ENCODE data around the gene CACNA1G.

Gene CACNA1G

DNA sequence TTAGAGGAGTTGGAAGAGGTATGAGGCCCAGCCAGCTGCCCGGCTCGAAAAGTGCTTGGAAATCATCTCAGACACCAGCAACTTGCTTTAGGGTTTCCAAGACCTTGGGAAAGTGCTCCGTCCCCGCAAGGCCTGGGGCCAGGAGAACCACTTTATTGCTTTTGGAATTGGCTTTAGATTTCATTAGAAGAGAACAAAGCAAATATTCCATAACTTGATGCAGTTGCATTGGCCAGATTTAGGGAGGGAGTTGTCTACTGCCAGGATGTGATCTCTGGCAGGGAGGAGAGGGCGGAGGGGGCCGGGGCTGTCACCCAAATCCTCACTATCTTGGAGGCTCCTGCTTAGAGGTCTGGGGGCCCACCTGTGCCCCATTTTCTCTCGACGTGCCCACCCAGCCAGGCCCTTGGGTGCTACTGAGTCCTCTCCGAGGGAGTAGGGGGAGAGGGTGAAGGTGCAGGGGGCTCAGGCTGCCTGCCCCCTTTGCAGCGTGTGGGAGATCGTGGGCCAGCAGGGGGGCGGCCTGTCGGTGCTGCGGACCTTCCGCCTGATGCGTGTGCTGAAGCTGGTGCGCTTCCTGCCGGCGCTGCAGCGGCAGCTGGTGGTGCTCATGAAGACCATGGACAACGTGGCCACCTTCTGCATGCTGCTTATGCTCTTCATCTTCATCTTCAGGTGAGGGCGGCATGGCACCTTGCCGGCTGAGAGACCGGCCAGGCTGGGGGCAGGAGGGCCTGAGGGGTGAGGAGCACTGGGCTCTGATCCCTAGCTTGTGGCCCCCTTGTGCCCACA, 30.6 kb downstream of the CACNA1G start:
- FAIRE-seq: no peak

DNA sequence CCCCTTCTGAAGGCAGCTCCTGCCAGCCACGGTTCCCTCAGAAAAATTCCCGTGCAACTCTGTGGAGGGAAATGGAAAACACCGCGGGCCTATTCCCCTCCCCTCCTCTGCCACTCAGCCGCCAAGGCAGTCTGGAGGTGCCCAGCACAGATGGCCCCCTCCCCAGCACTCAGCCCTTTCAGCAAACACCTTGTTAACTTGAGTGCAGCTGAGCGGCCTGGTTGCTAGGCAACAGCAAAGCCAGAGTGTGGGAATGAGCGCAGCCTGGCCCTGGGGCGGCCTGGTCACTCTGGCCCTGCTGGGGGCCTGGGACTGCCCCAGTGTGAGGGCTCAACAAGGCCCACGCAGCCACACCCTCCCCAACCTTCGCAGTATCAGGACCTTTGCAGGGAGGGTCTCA, 32.8 kb downstream of the CACNA1G start:
- no peak for FAIRE-seq

DNA sequence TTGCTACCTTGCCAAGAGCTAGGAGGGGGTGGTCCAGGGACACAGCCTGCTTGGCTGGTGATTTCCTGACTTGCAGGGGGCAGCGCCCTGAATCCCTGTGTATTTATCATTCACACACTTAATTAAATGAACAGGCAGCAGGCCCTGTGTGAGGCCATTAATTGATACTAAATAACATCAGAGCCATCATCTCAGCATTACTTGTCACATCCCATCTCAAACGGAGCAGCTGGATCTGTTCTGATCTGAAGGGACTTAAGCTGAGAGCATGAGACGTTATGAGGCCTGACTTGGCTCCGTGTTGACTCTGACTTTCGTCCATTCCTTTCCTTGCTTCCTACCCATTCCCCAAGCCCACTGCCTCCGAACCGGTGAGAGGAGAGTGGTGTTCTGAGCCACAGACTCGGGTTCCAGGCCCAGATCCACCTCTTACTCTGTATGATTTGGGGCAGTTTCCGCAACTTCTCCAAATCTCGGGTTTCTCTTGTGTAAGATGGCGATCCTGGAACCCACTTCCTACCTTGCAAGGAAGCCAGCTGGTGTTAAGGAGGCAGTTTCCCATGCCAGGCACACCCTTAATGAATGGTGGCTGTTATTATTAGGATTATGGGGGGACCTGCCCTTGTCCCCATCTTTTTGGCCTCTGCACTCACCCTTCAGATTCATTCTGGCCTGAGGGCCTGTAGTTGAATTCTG, 33.8 kb downstream of the CACNA1G start:
- FAIRE-seq: no peak

DNA sequence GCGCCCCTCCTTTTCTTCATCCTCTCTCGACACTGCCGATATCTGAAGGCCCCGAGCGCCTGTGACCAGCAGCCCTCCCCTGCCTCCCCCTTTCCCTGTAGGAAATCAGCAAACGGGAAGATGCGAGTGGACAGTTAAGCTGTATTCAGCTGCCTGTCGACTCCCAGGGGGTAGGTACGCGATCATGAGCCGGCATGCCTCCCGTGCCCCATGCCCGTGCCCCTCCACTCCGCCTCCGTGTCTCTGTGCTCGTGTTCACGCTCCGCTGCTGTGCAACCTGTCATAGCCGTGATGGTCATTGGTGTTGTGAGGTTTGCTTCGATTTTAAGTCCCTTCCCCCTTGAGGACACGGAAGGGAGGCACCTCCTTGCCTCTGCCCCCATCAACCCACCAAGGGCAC, 34.4 kb downstream of the CACNA1G start:
- no peak for FAIRE-seq

DNA sequence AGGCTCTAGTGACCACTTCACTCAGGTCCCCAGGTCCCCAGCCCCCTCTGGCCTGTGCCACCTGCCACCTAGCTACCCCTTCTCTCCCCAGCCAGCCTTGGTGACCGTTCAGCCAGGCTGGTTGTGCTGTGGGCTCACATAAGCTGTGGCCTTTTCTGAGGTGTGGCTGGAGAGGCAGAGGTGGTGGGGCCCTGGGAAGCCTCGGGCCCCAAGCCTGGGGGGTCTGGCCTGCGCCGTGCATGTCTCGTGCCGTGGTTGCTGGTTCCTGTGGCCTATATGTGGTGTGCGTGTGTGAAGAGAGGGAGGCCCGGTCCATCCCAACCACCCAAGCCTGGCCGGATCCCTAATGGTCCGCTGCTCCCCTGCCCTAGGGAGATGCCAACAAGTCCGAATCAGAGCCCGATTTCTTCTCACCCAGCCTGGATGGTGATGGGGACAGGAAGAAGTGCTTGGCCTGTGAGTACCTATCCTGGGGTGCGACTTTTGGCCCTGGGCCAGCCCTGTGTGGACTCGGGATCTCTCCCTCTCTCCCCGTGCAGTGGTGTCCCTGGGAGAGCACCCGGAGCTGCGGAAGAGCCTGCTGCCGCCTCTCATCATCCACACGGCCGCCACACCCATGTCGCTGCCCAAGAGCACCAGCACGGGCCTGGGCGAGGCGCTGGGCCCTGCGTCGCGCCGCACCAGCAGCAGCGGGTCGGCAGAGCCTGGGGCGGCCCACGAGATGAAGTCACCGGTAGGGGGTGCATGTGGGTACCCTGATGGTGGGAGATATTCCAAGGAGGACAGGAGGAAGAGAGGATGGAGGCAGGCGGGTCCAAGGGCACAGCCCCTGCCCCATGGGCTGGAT, 35.9 kb downstream of the CACNA1G start:
- no peak for FAIRE-seq

DNA sequence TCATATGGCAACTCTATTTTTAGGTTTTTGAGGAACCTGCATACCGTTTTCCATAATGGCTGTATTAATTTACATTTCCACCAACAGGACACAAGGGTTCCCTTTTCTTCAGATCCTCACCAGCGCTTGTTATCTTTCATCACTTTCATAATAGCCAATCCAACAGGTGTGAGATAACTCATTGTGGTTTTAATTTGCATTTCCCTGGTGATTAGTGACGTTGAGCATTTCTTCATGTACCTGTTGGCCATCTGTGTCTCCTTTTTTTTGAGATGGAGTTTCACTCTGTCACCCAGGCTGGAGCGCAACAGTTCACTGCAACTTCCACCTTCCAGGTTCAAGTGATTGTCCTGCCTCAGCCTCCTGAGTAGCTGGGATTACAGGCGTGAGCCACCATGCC, 38.0 kb downstream of the CACNA1G start:
- no peak for FAIRE-seq

DNA sequence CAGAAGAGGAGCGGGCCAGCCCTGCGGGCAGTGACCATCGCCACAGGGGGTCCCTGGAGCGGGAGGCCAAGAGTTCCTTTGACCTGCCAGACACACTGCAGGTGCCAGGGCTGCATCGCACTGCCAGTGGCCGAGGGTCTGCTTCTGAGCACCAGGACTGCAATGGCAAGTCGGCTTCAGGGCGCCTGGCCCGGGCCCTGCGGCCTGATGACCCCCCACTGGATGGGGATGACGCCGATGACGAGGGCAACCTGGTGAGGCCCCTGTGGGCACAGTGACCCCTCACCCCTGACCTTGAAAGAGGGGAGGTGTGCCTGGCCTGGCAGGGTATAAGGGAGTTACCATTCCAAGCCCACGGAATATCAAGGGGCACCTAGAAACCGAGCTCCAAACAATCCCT, 39.1 kb downstream of the CACNA1G start:
- no peak for FAIRE-seq

DNA sequence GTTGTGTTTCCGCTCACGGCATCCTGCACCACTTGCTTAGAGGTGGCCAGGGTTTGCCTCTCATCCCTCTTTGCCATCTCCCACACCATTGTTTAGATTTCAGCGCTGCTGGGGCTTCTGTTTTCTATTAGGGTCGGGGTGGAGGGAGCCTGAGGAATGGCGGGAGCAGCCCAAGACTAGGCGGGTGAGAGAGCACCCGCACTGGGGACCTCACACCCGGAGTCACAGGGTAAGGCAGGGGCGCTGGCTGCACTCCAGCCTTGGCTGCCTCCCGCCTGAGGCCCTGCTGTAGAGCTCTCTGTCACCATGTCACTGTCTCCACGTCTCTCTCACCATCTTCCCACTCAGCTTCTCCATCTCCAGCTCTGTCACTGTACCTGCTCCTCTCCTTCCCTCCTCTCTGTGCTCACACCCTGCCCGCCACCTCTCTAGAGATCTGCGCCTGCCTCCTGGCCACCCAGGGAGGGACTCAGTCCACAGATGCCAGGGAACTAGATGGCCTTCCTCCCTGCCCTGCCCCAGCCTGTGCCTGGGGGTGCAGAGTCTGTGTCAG, 41.4 kb downstream of the CACNA1G start:
- no peak for FAIRE-seq

DNA sequence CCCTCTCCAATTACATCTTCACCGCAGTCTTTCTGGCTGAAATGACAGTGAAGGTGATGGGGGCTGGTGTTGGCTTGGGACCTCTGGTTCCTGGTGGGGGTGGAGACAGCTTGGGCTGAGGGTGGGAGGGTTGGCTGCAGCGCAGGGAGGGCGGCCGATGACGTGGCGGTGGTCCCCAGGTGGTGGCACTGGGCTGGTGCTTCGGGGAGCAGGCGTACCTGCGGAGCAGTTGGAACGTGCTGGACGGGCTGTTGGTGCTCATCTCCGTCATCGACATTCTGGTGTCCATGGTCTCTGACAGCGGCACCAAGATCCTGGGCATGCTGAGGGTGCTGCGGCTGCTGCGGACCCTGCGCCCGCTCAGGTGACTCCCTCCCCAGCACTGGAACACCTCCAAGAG, 42.3 kb downstream of the CACNA1G start:
- FAIRE-seq: no peak

DNA sequence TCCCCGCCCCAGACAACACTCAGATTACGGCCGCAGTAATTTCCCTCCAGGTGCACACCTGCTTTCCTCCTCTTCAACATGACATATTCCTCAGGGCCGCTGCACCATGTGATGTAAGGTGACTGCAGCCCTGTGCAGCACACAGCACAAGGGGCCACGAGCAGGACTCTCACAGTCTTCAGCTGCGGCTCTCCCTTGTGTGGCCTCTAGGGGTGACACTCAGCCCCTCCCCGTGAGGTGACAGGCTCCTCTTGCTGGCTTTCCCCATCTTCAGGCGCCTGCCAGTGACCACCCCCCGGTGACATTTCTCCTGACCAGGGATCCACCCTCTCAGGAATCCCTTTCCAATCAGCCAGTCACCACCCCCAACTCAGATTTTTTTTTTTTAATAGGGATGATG, 42.8 kb downstream of the CACNA1G start:
- no peak for FAIRE-seq

DNA sequence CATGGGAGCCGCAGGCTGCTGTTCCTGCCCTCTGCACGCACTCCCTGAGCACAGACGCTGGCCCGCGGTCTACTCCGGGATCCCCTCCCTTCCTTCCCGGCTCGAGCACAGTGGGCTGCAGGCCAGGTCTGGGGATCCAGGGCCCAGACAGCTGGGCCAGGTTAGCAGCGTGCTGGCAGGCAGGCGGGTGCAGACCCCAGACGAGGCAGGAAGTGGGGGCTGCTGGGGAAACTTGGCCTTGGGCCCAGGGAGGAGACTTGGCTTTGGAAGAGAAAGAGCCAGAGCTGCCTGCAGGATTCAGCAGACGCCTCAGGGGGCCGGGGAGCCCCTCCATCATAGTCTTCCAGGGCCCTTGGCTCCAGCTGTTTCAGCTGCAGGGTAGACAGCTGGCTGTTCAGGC, 44.0 kb downstream of the CACNA1G start:
- FAIRE-seq: no peak

DNA sequence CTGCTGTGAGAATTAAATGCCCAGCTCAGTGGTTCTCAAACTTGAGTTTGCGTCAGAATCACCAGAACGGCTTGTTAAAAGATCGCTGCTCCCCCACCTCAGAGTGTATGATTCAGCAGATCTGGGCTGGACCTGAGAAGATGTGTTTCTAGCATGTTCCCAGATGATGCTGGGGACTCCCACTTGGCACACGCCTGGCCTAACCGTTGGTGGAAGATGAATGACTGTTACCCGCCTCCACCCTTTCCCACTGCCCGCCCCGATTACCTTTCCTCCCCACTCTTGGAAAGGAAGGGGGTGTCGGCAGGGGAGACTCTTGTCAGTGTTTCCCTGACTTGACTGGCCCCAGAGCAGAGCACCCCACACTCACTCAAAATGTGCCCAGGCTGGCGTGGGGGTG, 44.9 kb downstream of the CACNA1G start:
- no peak for FAIRE-seq

DNA sequence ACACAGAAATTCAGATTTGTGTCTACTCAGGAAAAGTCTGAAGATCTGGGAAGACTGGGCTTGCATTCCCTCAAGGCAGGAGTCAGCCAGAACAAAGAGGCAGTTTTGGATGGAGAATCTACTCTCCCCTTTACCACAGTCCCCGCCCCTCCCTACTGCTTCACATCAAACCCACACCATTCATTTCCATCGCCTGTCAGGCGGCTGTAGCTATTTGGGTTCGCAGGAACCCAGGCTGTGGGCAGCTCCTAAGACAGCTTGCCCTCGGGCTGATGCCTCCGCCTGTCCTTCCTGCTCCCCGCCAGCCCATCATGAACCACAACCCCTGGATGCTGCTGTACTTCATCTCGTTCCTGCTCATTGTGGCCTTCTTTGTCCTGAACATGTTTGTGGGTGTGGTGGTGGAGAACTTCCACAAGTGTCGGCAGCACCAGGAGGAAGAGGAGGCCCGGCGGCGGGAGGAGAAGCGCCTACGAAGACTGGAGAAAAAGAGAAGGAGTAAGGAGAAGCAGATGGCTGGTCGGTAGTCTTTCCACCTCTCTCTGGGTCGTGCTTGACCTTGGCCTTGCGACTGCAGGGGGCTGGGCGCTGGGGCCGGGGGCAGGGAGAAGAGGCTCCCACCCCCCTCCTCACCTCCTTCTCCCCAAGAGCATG, 47.1 kb downstream of the CACNA1G start:
- FAIRE-seq: no peak

DNA sequence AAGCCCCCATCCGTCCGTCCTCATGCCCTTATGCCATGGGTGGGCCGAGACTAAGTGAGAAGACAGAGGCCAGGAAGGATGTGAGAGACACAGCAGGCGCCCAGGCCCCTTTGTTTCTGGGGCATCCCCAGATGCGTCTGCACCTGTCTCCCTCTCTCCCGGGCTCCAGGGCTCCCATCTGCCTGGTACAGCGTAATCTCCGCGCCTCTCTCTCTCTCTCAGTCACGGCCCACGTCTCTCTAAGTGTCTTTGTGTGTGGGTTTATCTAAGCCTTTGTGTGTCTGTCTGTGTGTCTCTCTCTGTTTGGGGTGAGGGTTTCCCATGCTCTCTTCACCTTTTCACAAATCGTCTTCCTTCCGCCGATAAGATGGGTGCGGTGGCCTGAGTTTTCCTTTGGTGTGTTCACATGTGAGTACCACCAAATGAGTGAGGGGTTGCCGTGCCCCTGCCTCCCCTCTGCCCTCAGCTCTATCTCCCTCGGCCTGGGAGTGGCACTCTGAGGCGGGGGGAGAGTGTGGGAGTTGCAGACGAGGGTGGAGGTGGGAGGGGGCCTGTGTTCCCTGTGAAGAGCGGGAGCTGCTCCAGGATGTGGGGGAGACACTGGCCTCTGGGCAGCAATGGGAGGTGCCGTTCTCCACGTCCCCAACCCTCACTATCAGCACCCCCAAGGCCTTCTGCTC, 48.3 kb downstream of the CACNA1G start:
- no peak for FAIRE-seq

DNA sequence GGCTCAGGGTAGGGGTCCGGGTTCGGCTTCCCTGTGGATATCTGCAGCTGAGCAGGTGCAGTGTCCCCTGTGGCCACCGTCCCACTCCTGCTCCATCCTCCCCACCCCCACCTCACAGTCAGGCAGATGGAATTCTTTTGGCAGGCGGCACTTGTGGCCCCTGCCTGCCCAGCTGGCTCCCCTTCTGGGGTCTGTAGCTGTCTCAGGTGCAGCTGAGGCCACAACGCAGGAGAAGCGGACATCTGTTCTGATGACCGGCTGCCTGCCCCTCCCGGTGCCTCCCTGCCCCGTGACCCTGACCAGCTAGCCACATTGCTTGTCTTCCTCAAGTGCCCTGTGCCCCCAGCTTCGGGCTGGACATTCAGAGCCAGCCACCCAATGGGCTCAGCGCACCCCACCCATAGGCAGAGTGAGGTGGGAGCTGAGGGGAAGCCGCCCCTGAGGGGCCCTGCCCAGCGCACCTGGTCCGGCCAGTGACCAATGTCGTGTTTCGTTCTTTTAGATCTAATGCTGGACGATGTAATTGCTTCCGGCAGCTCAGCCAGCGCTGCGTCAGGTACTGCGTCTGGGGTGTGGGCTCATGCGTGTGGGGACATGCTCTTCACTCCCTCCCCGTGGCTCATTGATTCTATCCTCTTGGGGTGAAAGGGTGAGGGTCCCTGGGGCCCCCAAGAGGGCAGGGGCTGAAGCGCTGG, 49.0 kb downstream of the CACNA1G start:
- no peak for FAIRE-seq

DNA sequence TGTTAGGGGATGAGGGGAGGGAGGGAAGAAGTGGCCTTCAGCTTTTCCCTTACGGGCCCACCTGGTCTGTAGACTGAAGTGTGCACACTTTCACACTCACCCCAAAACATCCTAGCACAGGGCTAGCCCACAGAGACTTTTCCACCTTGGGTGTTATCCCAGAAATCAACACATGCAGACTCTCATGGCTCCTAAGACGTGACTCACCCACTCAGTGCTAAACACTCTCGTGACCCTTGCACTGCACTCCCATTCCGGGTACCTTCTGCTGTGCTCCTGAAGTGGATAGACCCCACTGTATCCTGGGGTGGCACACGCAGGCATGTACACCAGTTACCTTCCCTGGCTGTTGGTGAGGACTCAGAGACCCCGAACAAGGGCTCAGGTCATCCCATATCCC, 51.1 kb downstream of the CACNA1G start:
- FAIRE-seq: no peak

DNA sequence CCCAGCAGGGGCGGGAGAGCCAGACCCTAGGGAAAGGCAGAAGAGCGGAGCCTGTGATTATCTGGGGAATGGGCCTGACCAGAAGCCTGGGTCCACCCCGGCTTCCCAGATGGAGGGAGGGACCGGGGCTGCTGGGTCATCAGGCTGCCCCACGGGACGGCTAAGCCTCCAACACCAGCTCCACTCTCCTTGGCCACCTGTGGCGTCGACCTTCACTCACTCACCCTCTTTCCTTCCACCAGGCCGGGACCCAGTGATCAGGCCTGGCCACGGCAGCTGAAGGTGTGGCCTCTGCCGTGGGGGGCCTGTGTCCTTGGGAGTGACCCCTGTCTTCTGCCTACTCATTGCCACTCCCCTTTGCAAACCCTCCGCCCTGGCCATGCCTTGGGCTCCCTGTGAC, 51.8 kb downstream of the CACNA1G start:
- no peak for FAIRE-seq

DNA sequence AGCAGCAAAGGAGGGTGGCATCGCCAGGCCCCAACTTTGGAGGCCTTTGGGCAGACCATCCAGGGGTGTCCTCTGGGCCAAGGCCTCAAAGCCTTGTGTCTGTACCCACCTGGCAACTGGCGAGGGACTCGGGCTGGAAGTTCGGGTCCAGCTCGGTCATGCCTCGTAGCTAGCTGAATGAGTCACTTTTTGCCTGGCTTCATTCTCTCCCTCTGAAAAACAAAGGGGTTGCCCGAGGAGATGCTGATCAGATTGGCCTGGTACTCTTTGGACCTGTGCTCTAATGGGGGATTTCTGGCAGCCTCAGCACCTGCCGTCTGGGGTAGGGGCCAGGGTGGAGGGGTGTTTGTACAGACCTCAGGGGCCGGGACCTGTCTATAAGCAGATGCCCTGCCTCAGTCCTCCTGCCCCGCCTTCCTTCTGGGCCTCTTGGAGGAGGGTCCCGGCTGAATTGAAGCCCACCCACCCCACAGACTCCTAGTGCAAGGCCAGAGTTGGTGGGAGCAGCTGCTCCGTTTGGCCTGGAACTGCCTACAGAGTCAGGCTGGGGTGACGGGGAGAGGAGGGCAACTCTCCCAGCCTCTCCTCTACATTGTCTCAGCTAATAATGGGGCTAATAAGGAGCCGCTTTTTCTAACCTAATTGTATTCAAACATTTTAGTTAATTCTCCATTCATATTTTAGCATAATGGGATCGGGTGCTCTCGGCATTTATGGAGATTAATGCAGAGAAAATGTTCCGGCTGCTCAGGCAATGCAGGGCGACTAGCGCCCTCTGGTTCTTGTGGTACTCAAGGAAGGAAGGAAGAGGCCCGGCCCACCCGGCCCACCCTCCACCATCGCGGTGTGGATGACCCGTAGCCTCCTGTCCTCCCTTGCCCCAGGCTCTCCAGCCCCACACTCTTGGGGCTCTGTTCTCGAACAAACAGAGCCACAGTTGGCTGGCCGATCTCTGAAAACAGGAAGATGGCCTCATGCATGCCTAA, 52.8 kb downstream of the CACNA1G start:
- FAIRE-seq: no peak

DNA sequence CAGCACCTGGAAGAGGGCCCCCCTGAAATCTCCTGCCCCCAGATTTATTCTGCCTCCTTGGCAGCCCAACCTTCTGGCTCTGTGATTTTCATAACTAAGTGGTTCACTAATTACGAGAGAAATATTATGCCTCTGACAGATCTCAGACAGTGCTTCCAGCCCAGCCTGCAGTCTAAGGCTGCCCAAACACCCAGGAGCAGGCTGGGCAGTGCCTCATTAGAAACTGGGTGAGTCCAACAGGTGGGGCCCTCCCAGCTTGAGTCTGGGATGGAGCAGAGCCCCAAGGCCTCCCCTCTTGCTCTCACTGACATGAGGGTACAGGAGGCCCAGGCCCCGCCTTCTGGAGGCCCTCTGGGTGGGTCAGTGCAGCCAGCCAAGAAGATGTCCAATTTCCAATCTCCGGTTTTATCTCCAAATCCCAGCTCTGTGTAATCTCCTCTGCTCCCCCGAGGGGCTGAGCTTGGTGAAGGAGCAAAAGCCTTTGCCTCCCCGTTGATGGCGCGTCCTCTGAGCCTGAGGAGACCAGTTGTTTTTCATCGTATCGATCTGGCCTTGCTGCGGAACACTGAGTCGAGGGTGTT, 54.0 kb downstream of the CACNA1G start:
- no peak for FAIRE-seq

DNA sequence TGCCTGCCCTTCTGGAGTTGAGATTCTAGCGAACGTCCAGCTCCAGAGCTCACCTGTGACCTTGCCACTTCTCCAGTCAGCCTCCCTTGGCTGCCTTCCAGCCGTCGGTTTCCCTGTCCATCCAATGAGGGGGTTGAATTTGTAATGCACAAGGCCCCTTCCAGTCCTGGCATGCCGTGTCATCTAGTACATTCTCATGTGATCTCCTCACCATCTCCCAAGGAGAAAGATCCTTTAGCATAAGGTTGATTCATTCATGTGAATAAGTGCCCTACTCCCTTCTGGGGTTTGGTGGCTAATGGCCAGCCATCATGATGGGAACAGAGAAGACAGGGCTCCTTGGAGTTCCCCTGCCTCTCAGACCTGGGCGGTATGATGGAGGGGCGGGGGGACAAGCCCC, 55.3 kb downstream of the CACNA1G start:
- no peak for FAIRE-seq
